B cell (primary cell): ENCODE results near the gene NSD1. TPM values are rescaled to one million over a fixed set of nuclear protein-coding genes. Genes with fewer than 3 reads are reported as not detected.

Experiments used
- ATAC-seq: fragments of 200-7000 bp; cut with Tn5 transposase; one replicate; pipeline ENCODE4 v1.10.0; 2021; ENCODE audit warnings: low read depth, mild to moderate bottlenecking, moderate number of reproducible peaks, moderate library complexity
- CTCF ChIA-PET: fragments of 350-600 bp; sonication (Branson Sonifier 250); formaldehyde crosslinking; loops from one replicate; lab custom pipeline; 2021; ENCODE audit warnings: antibody characterized with exemption, inconsistent platforms; lab: Charles Lee
- POLR2A ChIA-PET: fragments of 350-600 bp; sonication (Branson Sonifier 250); formaldehyde crosslinking; loops from one replicate; lab custom pipeline; 2021; ENCODE audit warnings: antibody characterized with exemption; lab: Charles Lee
- DNase-seq: peaks from one replicate; pipeline ENCODE4 v3.0.0; 2013
- H2AFZ ChIP-seq: 2 replicates; pipeline ENCODE4 v1.6.1; 2012; ENCODE audit warnings: mild to moderate bottlenecking, low read depth, low read length; ENCODE audit not compliant: insufficient read depth, poor library complexity, severe bottlenecking
- H3K27ac ChIP-seq, 2 donors: 1 replicate in 1 of 2; 2 replicates in 1 of 2; pipeline ENCODE4 v1.5.1; 2012 to 2013; ENCODE audit warnings: low read length in 2 of 2, mild to moderate bottlenecking in 2 of 2, moderate library complexity in 1 of 2
- H3K27me3 ChIP-seq, 4 experiments: fragments of 200-600 bp in 1 of 4; sonication (generic) in 1 of 4; replicated peaks in 1 of 4; 1 replicate in 2 of 4; 2 replicates in 2 of 4; pipeline versions ENCODE4 v1.6.1 to v1.7.0; 2013 to 2016; ENCODE audit warnings: low read length in 3 of 4, mild to moderate bottlenecking in 2 of 4, mixed read lengths in 1 of 4, moderate library complexity in 1 of 4; ENCODE audit not compliant: insufficient read depth in 4 of 4, control insufficient read depth in 3 of 4; ENCODE audit errors: control extremely low read depth in 1 of 4
- H3K36me3 ChIP-seq, 2 experiments: replicated peaks in 1 of 2; 1 replicate in 1 of 2; 2 replicates in 1 of 2; pipeline versions ENCODE4 v1.6.1 to v1.7.1; 2013; ENCODE audit warnings: low read length in 1 of 2; ENCODE audit not compliant: insufficient read depth in 2 of 2, control insufficient read depth in 1 of 2; ENCODE audit errors: control extremely low read depth in 1 of 2, extremely low read depth in 1 of 2
- H3K4me1 ChIP-seq, 2 donors: fragments of 200-600 bp in 1 of 2; sonication (generic) in 1 of 2; 1 replicate in 1 of 2; 2 replicates in 1 of 2; pipeline versions ENCODE4 v1.5.1 to v1.6.1; 2013 to 2017; ENCODE audit warnings: low read length in 2 of 2; ENCODE audit not compliant: control insufficient read depth in 2 of 2, insufficient read depth in 2 of 2
- H3K4me2 ChIP-seq: replicated peaks from 2 replicates; pipeline ENCODE3; 2012; ENCODE audit warnings: mild to moderate bottlenecking, low read depth, low read length; ENCODE audit not compliant: poor library complexity, severe bottlenecking
- H3K4me3 ChIP-seq, 5 experiments: fragments of 200-600 bp in 1 of 5; sonication (generic) in 1 of 5; 1 replicate in 3 of 5; 2 replicates in 2 of 5; pipeline versions ENCODE4 v1.5.1 to v1.7.0; 2011 to 2016; ENCODE audit warnings: low read length in 4 of 5, mild to moderate bottlenecking in 4 of 5, low read depth in 2 of 5, control low read depth in 1 of 5, moderate library complexity in 1 of 5; ENCODE audit not compliant: insufficient read depth in 1 of 5; ENCODE audit errors: control extremely low read depth in 1 of 5, extremely low read depth in 1 of 5
- H3K79me2 ChIP-seq: fragments of 200-600 bp; sonication (generic); one replicate; pipeline ENCODE4 v1.6.0; 2016; ENCODE audit warnings: low read length; ENCODE audit not compliant: control insufficient read depth, insufficient read depth
- H3K9ac ChIP-seq: fragments of 200-600 bp; sonication (generic); 2 replicates; pipeline ENCODE4 v1.6.1; 2017; ENCODE audit warnings: mild to moderate bottlenecking, low read length, moderate library complexity
- H3K9me3 ChIP-seq, 3 donors: one replicate each; pipeline versions ENCODE4 v1.6.1 to v1.7.1; 2013; ENCODE audit warnings: low read length in 2 of 3; ENCODE audit not compliant: control insufficient read depth in 2 of 3, insufficient read depth in 1 of 3; ENCODE audit errors: control extremely low read depth in 1 of 3
- H4K20me1 ChIP-seq: 2 replicates; pipeline ENCODE4 v1.6.0; 2012; ENCODE audit warnings: mild to moderate bottlenecking, low read length; ENCODE audit not compliant: insufficient read depth, control insufficient read depth, poor library complexity, severe bottlenecking
- H3K27ac Mint-ChIP-seq: one replicate; pipeline ENCODE4 v1.8.0; 2021; ENCODE audit warnings: mixed read lengths
- H3K27me3 Mint-ChIP-seq: one replicate; pipeline ENCODE4 v1.8.0; 2021; ENCODE audit warnings: mixed read lengths
- H3K4me1 Mint-ChIP-seq: one replicate; pipeline ENCODE4 v1.8.0; 2021; ENCODE audit warnings: mixed read lengths
- H3K4me3 Mint-ChIP-seq: one replicate; pipeline ENCODE4 v1.8.0; 2021; ENCODE audit warnings: mixed read lengths
- H3K9me3 Mint-ChIP-seq: one replicate; pipeline ENCODE4 v1.8.0; 2022; ENCODE audit warnings: mixed read lengths; ENCODE audit not compliant: insufficient read depth
- CTCF ChIP-seq: fragments of 200-600 bp; IDR thresholded peaks from one replicate; pipeline ENCODE4 v1.8.0; 2022; ENCODE audit warnings: antibody characterized with exemption, mild to moderate bottlenecking
- EZH2 ChIP-seq: IDR thresholded peaks from 2 replicates; pipeline ENCODE4 v1.6.1; 2012; ENCODE audit warnings: borderline replicate concordance, low read depth, mild to moderate bottlenecking, moderate library complexity, low read length; ENCODE audit not compliant: insufficient read depth, poor library complexity, severe bottlenecking
- WGBS: methylation state at CpG from one replicate; pipeline ENCODE4 v1.1.5; 2013; ENCODE audit warnings: missing lambda C conversion rate; ENCODE audit not compliant: insufficient coverage; 5-methylcytosine and 5-hydroxymethylcytosine counted together
- intact Hi-C: fragments of 100-400 bp; cut with micrococcal nuclease; formaldehyde crosslinking; loops from one replicate; pipeline ENCODE4 v1.10.0; 2022
- polyA plus RNA-seq: library from polyadenylated mRNA; depleted of rRNA; stranded (reverse); fragments of >200 nt; gene quantifications from 2 replicates; pipeline ENCODE4 v1.2.3, GENCODE V29; 2012
- total RNA-seq, 2 donors: library from RNA; stranded (reverse); fragments of 120-200 nt in 1 of 2; gene quantifications; 1 replicate in 1 of 2; 2 replicates in 1 of 2; pipeline versions ENCODE4 v1.2.3 to v1.2.4, GENCODE V29; 2013 to 2022

The NSD1 gene
- total and polyA plus RNA-seq, 2 donors (not counting 1 experiment from before 2014, with no cell fraction given) = 10.8 to 145 TPM

- H3K36me3 ChIP-seq = peaks cover 0 to 23% of the 10 kb centered on the region in 2 experiments
- no peaks in the 10 kb centered on the region for H3K27me3 Mint-ChIP-seq
- H3K4me1 Mint-ChIP-seq = peaks cover 46% of the 10 kb centered on the region
- H3K79me2 ChIP-seq = peaks cover 5% of the 10 kb centered on the region
- H4K20me1 ChIP-seq = no peaks in the 10 kb centered on the region
- H3K27ac Mint-ChIP-seq = peak overlapping the region; percentile 96
- no peaks in the 10 kb centered on the region for H3K27me3 ChIP-seq
- no peak for TF ChIP-seq EZH2
- no peak for TF ChIP-seq CTCF
- H3K4me1 ChIP-seq = peaks cover 29 to 46% of the 10 kb centered on the region in 2 donors
- peak overlapping the region; percentile 77 for H3K9ac ChIP-seq
- peak; percentile 20 for ATAC-seq
- DNase-seq = peak; percentile 50
- POLR2A ChIA-PET = interaction anchor here (0.5 to 2.1 kb wide), 5 partner anchors 9 to 172 kb away, joined by 3 to 8 read pairs (median 3); no protein-coding TSS in a partner anchor
- H3K27ac ChIP-seq = peak overlapping the region; percentile 91 to 92
- peak overlapping the region; percentile 86 for H3K4me3 Mint-ChIP-seq
- intact Hi-C loops = loop anchor here (1.0 to 2.0 kb wide), 4 partner anchors 18 to 224 kb away; partner anchors contain the start of genes LMAN2 and RGS14
- H2AFZ ChIP-seq = peak overlapping the region; percentile 100
- peak overlapping the region; percentile 5 to 79 (median 61) for H3K4me3 ChIP-seq
- H3K9me3 Mint-ChIP-seq = no peaks in the 10 kb centered on the region
- peak overlapping the region; percentile 96 for H3K4me2 ChIP-seq
- WGBS = 65% methylated on average over 93 of the region's 100 CpGs
- CTCF ChIA-PET = interaction anchor here (1.1 to 9.5 kb wide), 3 partner anchors 8 to 467 kb away, joined by 3 to 89 read pairs (median 5); partner anchors contain the start of gene B4GALT7
- H3K9me3 ChIP-seq = peaks cover 0 to 2% (median 0%) of the 10 kb centered on the region in 3 donors
These were observed 1.2 kb upstream of the NSD1 start for GRCh38 chr5:177132136-177133095.
